ENCODE results near the gene YIF1A. TPM values are rescaled to one million over a fixed set of nuclear protein-coding genes. Genes with fewer than 3 reads are reported as not detected.

Gene YIF1A
- total RNA-seq, 2 experiments from 2014 or later: 57.4 to 64.0 TPM

DNA sequence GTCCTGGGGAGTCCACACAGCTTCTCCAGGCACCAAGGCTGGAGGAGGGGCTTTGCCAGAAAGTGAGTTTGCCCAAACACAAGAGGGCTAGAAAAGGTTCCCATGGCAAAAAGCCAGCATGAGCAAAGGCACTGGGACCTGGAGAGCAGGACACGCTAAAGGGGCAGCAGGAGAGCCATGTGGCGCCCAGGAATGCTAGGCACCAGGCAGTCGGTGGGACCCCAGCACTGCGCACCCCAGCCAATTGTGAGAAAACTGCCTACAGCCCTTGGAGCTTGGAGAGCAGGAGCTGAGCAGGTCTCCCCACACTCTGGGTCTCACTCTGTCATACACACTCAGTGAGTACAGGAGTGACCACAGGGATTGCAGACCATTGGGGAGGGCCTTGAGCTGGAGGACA, 25.7 kb downstream of the YIF1A start:
- POLR2A ChIA-PET: interaction anchor here (0.6 to 1.3 kb wide), 2 partner anchors 11 to 41 kb away, joined by 3 read pairs; no protein-coding TSS in a partner anchor
- ATAC-seq (no peak), DNase-seq (no peak)
- H3K27me3 Mint-ChIP-seq: no peaks in the 10 kb centered on the region
- CTCF ChIA-PET: interaction anchor here (1.0 to 1.9 kb wide), 3 partner anchors 20 to 241 kb away, joined by 3 to 6 read pairs (median 4); no protein-coding TSS in a partner anchor
- no peak overlapping the region for H3K27ac Mint-ChIP-seq
- peaks cover 36% of the 10 kb centered on the region for H3K36me3 Mint-ChIP-seq (ENCODE audit: low read depth)
- intact Hi-C loops (cut with micrococcal nuclease): no loop called here
- TF ChIP-seq, protein P1, sequence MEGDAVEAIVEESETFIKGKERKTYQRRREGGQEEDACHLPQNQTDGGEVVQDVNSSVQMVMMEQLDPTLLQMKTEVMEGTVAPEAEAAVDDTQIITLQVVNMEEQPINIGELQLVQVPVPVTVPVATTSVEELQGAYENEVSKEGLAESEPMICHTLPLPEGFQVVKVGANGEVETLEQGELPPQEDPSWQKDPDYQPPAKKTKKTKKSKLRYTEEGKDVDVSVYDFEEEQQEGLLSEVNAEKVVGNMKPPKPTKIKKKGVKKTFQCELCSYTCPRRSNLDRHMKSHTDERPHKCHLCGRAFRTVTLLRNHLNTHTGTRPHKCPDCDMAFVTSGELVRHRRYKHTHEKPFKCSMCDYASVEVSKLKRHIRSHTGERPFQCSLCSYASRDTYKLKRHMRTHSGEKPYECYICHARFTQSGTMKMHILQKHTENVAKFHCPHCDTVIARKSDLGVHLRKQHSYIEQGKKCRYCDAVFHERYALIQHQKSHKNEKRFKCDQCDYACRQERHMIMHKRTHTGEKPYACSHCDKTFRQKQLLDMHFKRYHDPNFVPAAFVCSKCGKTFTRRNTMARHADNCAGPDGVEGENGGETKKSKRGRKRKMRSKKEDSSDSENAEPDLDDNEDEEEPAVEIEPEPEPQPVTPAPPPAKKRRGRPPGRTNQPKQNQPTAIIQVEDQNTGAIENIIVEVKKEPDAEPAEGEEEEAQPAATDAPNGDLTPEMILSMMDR (IDR thresholded peaks at IDR 0.05): no peak
- H3K9me3 Mint-ChIP-seq: no peaks in the 10 kb centered on the region
- no peak overlapping the region for H3K4me3 Mint-ChIP-seq
- peaks cover 22% of the 10 kb centered on the region for H3K4me1 Mint-ChIP-seq (ENCODE audit: low read depth)

- H3K27ac Mint-ChIP-seq: no peak overlapping the region
- H3K4me1 Mint-ChIP-seq (ENCODE audit: low read depth): peaks cover 20% of the 10 kb centered on the region
- ChIA-PET POLR2A (no interaction called here), CTCF (interaction anchor here (1.0 to 1.9 kb wide), 3 partner anchors 19 to 240 kb away, joined by 3 to 6 read pairs (median 4); no protein-coding TSS in a partner anchor)
- ATAC-seq (no peak), DNase-seq (no peak)
- H3K9me3 Mint-ChIP-seq: no peaks in the 10 kb centered on the region
- no peaks in the 10 kb centered on the region for H3K27me3 Mint-ChIP-seq
- TF ChIP-seq, protein P1 (IDR thresholded peaks at IDR 0.05): no peak
- intact Hi-C loops (cut with micrococcal nuclease): no loop called here
- H3K4me3 Mint-ChIP-seq: no peak overlapping the region
- peaks cover 36% of the 10 kb centered on the region for H3K36me3 Mint-ChIP-seq (ENCODE audit: low read depth)
Measured at GRCh38 chr11:66262696-66263095, 26.2 kb downstream of the YIF1A start.

DNA sequence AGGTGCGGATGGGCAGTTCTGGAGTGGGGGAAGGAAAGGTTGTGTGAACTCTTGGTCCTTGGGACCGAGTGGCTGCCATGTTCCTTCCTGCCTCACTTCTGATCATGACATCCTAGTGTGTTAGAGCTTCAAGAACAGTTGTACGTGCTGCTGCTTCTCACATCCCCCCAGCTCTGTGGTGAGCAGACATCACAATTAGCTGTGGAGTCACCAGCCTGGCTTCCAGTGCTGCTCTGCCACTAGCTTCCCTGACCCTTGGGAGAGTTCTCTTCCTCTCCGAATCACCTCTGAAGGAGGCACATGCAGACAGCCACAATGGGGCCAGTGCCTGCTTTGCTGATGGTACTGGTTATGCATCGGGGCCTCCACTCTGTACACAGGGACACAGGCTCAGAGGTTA, 26.8 kb downstream of the YIF1A start:
- TF ChIP-seq, protein P1 (IDR thresholded peaks at IDR 0.05): no peak
- Mint-ChIP-seq H3K9me3 (no peaks in the 10 kb centered on the region), H3K27me3 (no peaks in the 10 kb centered on the region), H3K4me3 (no peak overlapping the region), H3K4me1 (ENCODE audit: low read depth) (peaks cover 18% of the 10 kb centered on the region), H3K36me3 (ENCODE audit: low read depth) (peaks cover 34% of the 10 kb centered on the region), H3K27ac (no peak overlapping the region)
- ATAC-seq: no peak
- POLR2A ChIA-PET: interaction anchor here (0.6 to 0.7 kb wide), 2 partner anchors 26 to 607 kb away, joined by 3 read pairs; partner anchors contain the start of gene YIF1A
- CTCF ChIA-PET: interaction anchor here (1.9 kb wide), 1 partner anchor 38 kb away, joined by 6 read pairs; no protein-coding TSS in a partner anchor
- intact Hi-C loops (cut with micrococcal nuclease): no loop called here
- no peak for DNase-seq

DNA sequence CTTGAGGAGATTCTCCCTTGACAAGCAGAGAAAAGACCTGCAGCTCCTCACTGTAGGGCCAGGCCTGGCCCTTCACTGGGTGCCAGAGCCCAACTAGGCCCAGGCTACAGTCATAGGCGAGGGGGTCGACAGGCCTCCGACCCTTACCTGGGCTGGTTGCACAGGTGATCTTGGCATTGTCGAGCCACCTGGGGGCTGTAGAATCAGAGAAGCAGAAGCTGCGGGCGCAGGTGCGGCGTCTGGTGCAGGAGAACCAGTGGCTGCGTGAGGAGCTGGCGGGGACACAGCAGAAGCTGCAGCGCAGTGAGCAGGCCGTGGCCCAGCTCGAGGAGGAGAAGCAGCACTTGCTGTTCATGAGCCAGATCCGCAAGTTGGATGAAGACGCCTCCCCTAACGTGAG, 27.4 kb downstream of the YIF1A start:
- Mint-ChIP-seq H3K4me1 (ENCODE audit: low read depth) (peaks cover 18% of the 10 kb centered on the region), H3K27ac (no peak overlapping the region), H3K9me3 (no peaks in the 10 kb centered on the region), H3K4me3 (no peak overlapping the region), H3K27me3 (no peaks in the 10 kb centered on the region), H3K36me3 (ENCODE audit: low read depth) (peaks cover 30% of the 10 kb centered on the region)
- intact Hi-C loops (cut with micrococcal nuclease): no loop called here
- CTCF ChIA-PET: interaction anchor here (1.9 kb wide), 1 partner anchor 37 kb away, joined by 6 read pairs; no protein-coding TSS in a partner anchor
- DNase-seq (no peak), ATAC-seq (no peak)
- TF ChIP-seq, protein P1 (IDR thresholded peaks at IDR 0.05): no peak
- POLR2A ChIA-PET: interaction anchor here (0.6 to 0.7 kb wide), 3 partner anchors 27 to 1491 kb away, joined by 3 read pairs; partner anchors contain the start of gene YIF1A

DNA sequence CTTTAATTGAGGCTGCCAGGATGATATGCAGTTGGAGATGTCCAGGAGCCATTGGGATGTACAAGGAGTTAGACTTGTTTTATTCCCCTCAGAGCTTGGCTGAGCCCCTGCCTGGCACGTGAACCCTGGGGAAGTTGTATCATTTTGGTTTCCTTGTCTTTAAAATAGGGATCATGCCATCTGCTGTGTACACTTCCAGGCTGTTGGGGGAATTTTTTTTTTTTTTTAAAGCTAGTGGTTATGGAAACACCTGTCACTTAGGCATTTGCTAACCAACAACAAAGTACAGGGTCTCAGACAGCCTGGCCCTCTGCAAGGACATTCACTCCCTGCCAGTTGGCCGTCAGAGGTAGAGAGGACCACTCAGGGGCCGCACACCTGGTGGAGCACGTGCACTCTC, 29.0 kb downstream of the YIF1A start:
- TF ChIP-seq, protein P1 (IDR thresholded peaks at IDR 0.05): no peak
- no peak overlapping the region for H3K4me3 Mint-ChIP-seq
- no peak for DNase-seq
- no peak for ATAC-seq
- peaks cover 29% of the 10 kb centered on the region for H3K36me3 Mint-ChIP-seq (ENCODE audit: low read depth)
- no peaks in the 10 kb centered on the region for H3K27me3 Mint-ChIP-seq
- H3K9me3 Mint-ChIP-seq: no peaks in the 10 kb centered on the region
- CTCF ChIA-PET: interaction anchor here (1.0 to 1.5 kb wide), 3 partner anchors 20 to 207 kb away, joined by 3 to 7 read pairs (median 3); no protein-coding TSS in a partner anchor
- POLR2A ChIA-PET: interaction anchor here (0.6 to 1.6 kb wide), 6 partner anchors 11 to 37 kb away, joined by 3 to 8 read pairs (median 3); no protein-coding TSS in a partner anchor
- peaks cover 24% of the 10 kb centered on the region for H3K4me1 Mint-ChIP-seq (ENCODE audit: low read depth)
- H3K27ac Mint-ChIP-seq: no peak overlapping the region
- intact Hi-C loops (cut with micrococcal nuclease): no loop called here

All from activated CD8-positive, alpha-beta T cell treated with anti-CD3 and anti-CD28 coated beads for 36 hours (primary cell).